CD14-positive monocyte (primary cell): Measurements from ENCODE around the gene TTC23. TPM values are rescaled to one million over a fixed set of nuclear protein-coding genes. Genes with fewer than 3 reads are reported as not detected.

ENCODE experiments used
- DNase-seq, 3 donors: peaks; one replicate each; pipeline ENCODE4 v3.0.0-alpha.2; 2011 to 2022
- H2AFZ ChIP-seq: 2 replicates; pipeline ENCODE4 v1.6.0; 2012; ENCODE audit warnings: mild to moderate bottlenecking, low read depth, low read length, inconsistent platforms; ENCODE audit not compliant: insufficient read depth, poor library complexity, severe bottlenecking
- H3K27ac ChIP-seq, 2 donors: 1 replicate in 1 of 2; 2 replicates in 1 of 2; pipeline ENCODE4 v1.5.1; 2012 to 2013; ENCODE audit warnings: low read length in 2 of 2, control low read depth in 1 of 2, inconsistent platforms in 1 of 2, low read depth in 1 of 2, mild to moderate bottlenecking in 1 of 2
- H3K27me3 ChIP-seq, 2 donors: one replicate each; pipeline versions ENCODE4 v1.6.0 to v1.6.1; 2011 to 2013; ENCODE audit warnings: low read length in 2 of 2; ENCODE audit not compliant: control insufficient read depth in 2 of 2, insufficient read depth in 2 of 2
- H3K36me3 ChIP-seq, 2 donors: replicated peaks in 1 of 2; 1 replicate in 1 of 2; 2 replicates in 1 of 2; pipeline versions ENCODE4 v1.5.1 to v1.6.1; 2012 to 2013; ENCODE audit warnings: low read length in 2 of 2, control low read depth in 1 of 2, inconsistent platforms in 1 of 2, mild to moderate bottlenecking in 1 of 2; ENCODE audit not compliant: insufficient read depth in 2 of 2, control insufficient read depth in 1 of 2
- H3K4me1 ChIP-seq, 2 donors: 1 replicate in 1 of 2; 2 replicates in 1 of 2; pipeline versions ENCODE4 v1.5.1 to v1.6.1; 2012 to 2013; ENCODE audit warnings: low read length in 2 of 2, control low read depth in 1 of 2, inconsistent platforms in 1 of 2, mild to moderate bottlenecking in 1 of 2, moderate library complexity in 1 of 2; ENCODE audit not compliant: insufficient read depth in 2 of 2, control insufficient read depth in 1 of 2
- H3K4me2 ChIP-seq: replicated peaks from 2 replicates; pipeline ENCODE3; 2012; ENCODE audit warnings: low read length, moderate library complexity, mild to moderate bottlenecking; ENCODE audit not compliant: poor library complexity, severe bottlenecking; ENCODE audit errors: extremely low read depth
- H3K4me3 ChIP-seq, 3 experiments: fragments of 200-600 bp in 1 of 3; sonication (generic) in 1 of 3; replicated peaks in 1 of 3; 1 replicate in 2 of 3; 2 replicates in 1 of 3; pipeline ENCODE4 v1.5.1; 2011 to 2013; ENCODE audit warnings: low read length in 3 of 3, mild to moderate bottlenecking in 3 of 3, control low read depth in 2 of 3, low read depth in 2 of 3, inconsistent platforms in 1 of 3, moderate library complexity in 1 of 3
- H3K79me2 ChIP-seq: 2 replicates; pipeline ENCODE4 v1.6.0; 2012; ENCODE audit warnings: mild to moderate bottlenecking, control low read depth, inconsistent platforms, low read length, moderate library complexity; ENCODE audit not compliant: insufficient read depth
- H3K9ac ChIP-seq: 2 replicates; pipeline ENCODE4 v1.6.0; 2017; ENCODE audit warnings: low read length, mild to moderate bottlenecking; ENCODE audit not compliant: insufficient read depth, poor library complexity, severe bottlenecking
- H3K9me3 ChIP-seq, 2 donors: replicated peaks in 1 of 2; 1 replicate in 1 of 2; 2 replicates in 1 of 2; pipeline versions ENCODE4 v1.5.1 to v1.6.1; 2012 to 2013; ENCODE audit warnings: low read length in 2 of 2, control low read depth in 1 of 2; ENCODE audit not compliant: control insufficient read depth in 1 of 2, insufficient read depth in 1 of 2
- H4K20me1 ChIP-seq: 2 replicates; pipeline ENCODE4 v1.6.0; 2012; ENCODE audit warnings: mild to moderate bottlenecking, low read length, control low read depth, moderate library complexity; ENCODE audit not compliant: insufficient read depth
- H3K27ac Mint-ChIP-seq, 7 donors: one replicate each; pipeline ENCODE4 v1.8.0; 2020; ENCODE audit warnings: mild to moderate bottlenecking in 7 of 7, mixed read lengths in 7 of 7, moderate library complexity in 6 of 7, inconsistent platforms in 2 of 7
- H3K27me3 Mint-ChIP-seq, 3 donors: one replicate each; pipeline ENCODE4 v1.8.0; 2021 to 2022; ENCODE audit warnings: low read depth in 3 of 3, mild to moderate bottlenecking in 3 of 3, mixed read lengths in 3 of 3, moderate library complexity in 3 of 3, inconsistent platforms in 1 of 3
- H3K36me3 Mint-ChIP-seq, 2 donors: one replicate each; pipeline ENCODE4 v1.8.0; 2020; ENCODE audit warnings: mixed read lengths in 2 of 2, inconsistent platforms in 1 of 2, mild to moderate bottlenecking in 1 of 2
- H3K4me1 Mint-ChIP-seq: one replicate; pipeline ENCODE4 v1.8.0; 2020; ENCODE audit warnings: mild to moderate bottlenecking, mixed read lengths
- H3K4me3 Mint-ChIP-seq, 2 donors: one replicate each; pipeline ENCODE4 v1.8.0; 2020; ENCODE audit warnings: mild to moderate bottlenecking in 2 of 2, mixed read lengths in 2 of 2, moderate library complexity in 1 of 2
- H3K9me3 Mint-ChIP-seq, 7 donors: one replicate each; pipeline ENCODE4 v1.8.0; 2020 to 2022; ENCODE audit warnings: mixed read lengths in 7 of 7, mild to moderate bottlenecking in 6 of 7, moderate library complexity in 6 of 7, inconsistent platforms in 2 of 7
- CTCF ChIP-seq: fragments of 200-600 bp; IDR thresholded peaks from one replicate; pipeline ENCODE4 v1.8.0; 2022; ENCODE audit warnings: antibody characterized with exemption, mild to moderate bottlenecking
- WGBS: methylation state at CpG from one replicate; pipeline ENCODE4 v1.1.5; 2013; ENCODE audit warnings: missing lambda C conversion rate; ENCODE audit not compliant: insufficient coverage; 5-methylcytosine and 5-hydroxymethylcytosine counted together
- intact Hi-C, 2 donors: fragments of 100-400 bp; cut with micrococcal nuclease; formaldehyde crosslinking; loops; one replicate each; pipeline versions ENCODE4 v1.15.0 to v1.15.1; 2023
- polyA plus RNA-seq, 3 donors: library from polyadenylated mRNA; depleted of rRNA in 1 of 3; unstranded in 2 of 3; stranded (reverse) in 1 of 3; fragments of 300-500 nt in 2 of 3; fragments of >200 nt in 1 of 3; fragmentation: Illumina TruSeq in 2 of 3; gene quantifications; 1 replicate in 2 of 3; 2 replicates in 1 of 3; pipeline ENCODE4 v1.2.3, GENCODE V29; 2012 to 2021

Gene TTC23
- polyA plus RNA-seq, 3 donors, result 0.51 to 0.55 TPM; not detected in 1

- Histone ChIP-seq H3K4me1 (peaks cover 12 to 16% of the 10 kb centered on the region in 2 donors), H3K27me3 (no peaks in the 10 kb centered on the region), H3K79me2 (no peaks in the 10 kb centered on the region), H3K9me3 (no peaks in the 10 kb centered on the region), H3K9ac (no peak overlapping the region), H3K27ac (no peak overlapping the region), H2AFZ (no peak overlapping the region), H3K4me2 (no peak overlapping the region), H3K36me3 (no peaks in the 10 kb centered on the region), H4K20me1 (no peaks in the 10 kb centered on the region), H3K4me3 (no peak overlapping the region)
- WGBS, result 99% methylated on average over 23 of the region's 25 CpGs
- Mint-ChIP-seq H3K4me1 (peaks cover 19% of the 10 kb centered on the region), H3K27ac (peak overlapping the region in 1 of 7 donors; percentile 38), H3K9me3 (peaks cover 0 to 2% (median 0%) of the 10 kb centered on the region in 7 donors), H3K27me3 (peaks cover 0 to 10% (median 2%) of the 10 kb centered on the region in 3 donors), H3K4me3 (no peak overlapping the region), H3K36me3 (no peaks in the 10 kb centered on the region)
- DNase-seq, result no peak
- intact Hi-C loops, result no loop called here
- no peak for TF ChIP-seq CTCF
These were observed 117.8 kb downstream of the TTC23 start for GRCh38 chr15:99131441-99132023.

- no peak for TF ChIP-seq CTCF
- Histone ChIP-seq H3K27me3 (no peaks in the 10 kb centered on the region), H3K4me2 (no peak overlapping the region), H3K9ac (no peak overlapping the region), H3K9me3 (no peaks in the 10 kb centered on the region), H4K20me1 (no peaks in the 10 kb centered on the region), H3K27ac (no peak overlapping the region), H3K36me3 (no peaks in the 10 kb centered on the region), H3K4me3 (no peak overlapping the region), H3K79me2 (no peaks in the 10 kb centered on the region), H2AFZ (no peak overlapping the region), H3K4me1 (peaks cover 12 to 16% of the 10 kb centered on the region in 2 donors)
- 97% methylated on average over 29 of the region's 30 CpGs for WGBS
- peaks cover 0 to 2% (median 0%) of the 10 kb centered on the region in 7 donors for H3K9me3 Mint-ChIP-seq
- H3K27ac Mint-ChIP-seq, result no peak overlapping the region
- peaks cover 19% of the 10 kb centered on the region for H3K4me1 Mint-ChIP-seq
- intact Hi-C loops, result no loop called here
- no peak for DNase-seq
- no peaks in the 10 kb centered on the region for H3K36me3 Mint-ChIP-seq
- H3K4me3 Mint-ChIP-seq, result peak overlapping the region in 1 of 2 donors; percentile 56
- peaks cover 0 to 12% (median 2%) of the 10 kb centered on the region in 3 donors for H3K27me3 Mint-ChIP-seq
These were observed 118.5 kb downstream of the TTC23 start for GRCh38 chr15:99130765-99131440.
